GM23338 (cell line): ENCODE measurements around the gene DYNC1LI2.

Experiments
- CTCF ChIP-seq, 2 experiments: fragments of 200-600 bp in 1 of 2; sonication (generic) in 1 of 2; conservative IDR thresholded peaks; 2 replicates each; pipeline versions ENCODE4 v1.5.1 to v1.6.1; 2016 to 2017; ENCODE audit warnings: antibody characterized with exemption in 2 of 2, low read depth in 2 of 2, mild to moderate bottlenecking in 2 of 2, moderate library complexity in 1 of 2
- REST ChIP-seq: IDR thresholded peaks from one replicate; pipeline ENCODE4 v1.6.1; 2018; ENCODE audit warnings: antibody characterized with exemption; ENCODE audit not compliant: unreplicated experiment

GRCh38 chr16:66681676-66682075 lies 69.7 kb downstream of the DYNC1LI2 start:
- TF ChIP-seq CTCF (conservative IDR thresholded peaks at IDR 0.05; ENCODE audit: low read depth in 2 of 2) (no peak), REST (no peak)
